ENCODE results near the gene KIF26B. TPM values are rescaled to one million over a fixed set of nuclear protein-coding genes. Genes with fewer than 3 reads are reported as not detected.

KIF26B gene
- total RNA-seq, 1 donor from 2014 or later, result 3.4 TPM

GRCh38 chr1:245500546-245500945 is 345.8 kb downstream of the KIF26B start:
- no peaks in the 10 kb centered on the region for H3K27me3 Mint-ChIP-seq (ENCODE audit: unreplicated experiment)
- H3K9me3 Mint-ChIP-seq (ENCODE audit: unreplicated experiment), result no peaks in the 10 kb centered on the region
- DNase-seq (ENCODE audit: low spot score), result no peak
- H3K27ac Mint-ChIP-seq (ENCODE audit: unreplicated experiment), result no peak overlapping the region
- TF ChIP-seq CTCF (IDR thresholded peaks at IDR 0.05; ENCODE audit: unreplicated experiment), result no peak
- no peak overlapping the region for H3K4me3 Mint-ChIP-seq (ENCODE audit: unreplicated experiment)
- H3K4me1 Mint-ChIP-seq (ENCODE audit: unreplicated experiment), result peaks cover 7% of the 10 kb centered on the region
- no peaks in the 10 kb centered on the region for H3K36me3 Mint-ChIP-seq (ENCODE audit: low read depth, unreplicated experiment)

GRCh38 chr1:245501633-245502032 is 346.8 kb downstream of the KIF26B start:
- Mint-ChIP-seq H3K27ac (ENCODE audit: unreplicated experiment) (no peak overlapping the region), H3K4me1 (ENCODE audit: unreplicated experiment) (peaks cover 7% of the 10 kb centered on the region), H3K27me3 (ENCODE audit: unreplicated experiment) (no peaks in the 10 kb centered on the region), H3K4me3 (ENCODE audit: unreplicated experiment) (no peak overlapping the region), H3K36me3 (ENCODE audit: low read depth, unreplicated experiment) (no peaks in the 10 kb centered on the region), H3K9me3 (ENCODE audit: unreplicated experiment) (no peaks in the 10 kb centered on the region)
- no peak for TF ChIP-seq CTCF (IDR thresholded peaks at IDR 0.05; ENCODE audit: unreplicated experiment)
- DNase-seq (ENCODE audit: low spot score), result no peak

GRCh38 chr1:245503548-245503947 is 348.8 kb downstream of the KIF26B start:
- Mint-ChIP-seq H3K27me3 (ENCODE audit: unreplicated experiment) (peaks cover 2% of the 10 kb centered on the region), H3K9me3 (ENCODE audit: unreplicated experiment) (no peaks in the 10 kb centered on the region), H3K4me1 (ENCODE audit: unreplicated experiment) (peaks cover 7% of the 10 kb centered on the region), H3K4me3 (ENCODE audit: unreplicated experiment) (no peak overlapping the region), H3K27ac (ENCODE audit: unreplicated experiment) (no peak overlapping the region), H3K36me3 (ENCODE audit: low read depth, unreplicated experiment) (no peaks in the 10 kb centered on the region)
- no peak for TF ChIP-seq CTCF (IDR thresholded peaks at IDR 0.05; ENCODE audit: unreplicated experiment)
- DNase-seq (ENCODE audit: low spot score), result no peak

- Mint-ChIP-seq H3K4me1 (ENCODE audit: unreplicated experiment) (no peaks in the 10 kb centered on the region), H3K9me3 (ENCODE audit: unreplicated experiment) (no peaks in the 10 kb centered on the region), H3K36me3 (ENCODE audit: low read depth, unreplicated experiment) (no peaks in the 10 kb centered on the region), H3K27ac (ENCODE audit: unreplicated experiment) (no peak overlapping the region), H3K4me3 (ENCODE audit: unreplicated experiment) (no peak overlapping the region), H3K27me3 (ENCODE audit: unreplicated experiment) (peaks cover 6% of the 10 kb centered on the region)
- TF ChIP-seq CTCF (IDR thresholded peaks at IDR 0.05; ENCODE audit: unreplicated experiment), result no peak
- no peak for DNase-seq (ENCODE audit: low spot score)
Measured at GRCh38 chr1:245510144-245510543, 355.4 kb downstream of the KIF26B start.

- no peaks in the 10 kb centered on the region for H3K9me3 Mint-ChIP-seq (ENCODE audit: unreplicated experiment)
- no peak overlapping the region for H3K4me3 Mint-ChIP-seq (ENCODE audit: unreplicated experiment)
- H3K27me3 Mint-ChIP-seq (ENCODE audit: unreplicated experiment), result peaks cover 6% of the 10 kb centered on the region
- no peak for TF ChIP-seq CTCF (IDR thresholded peaks at IDR 0.05; ENCODE audit: unreplicated experiment)
- no peaks in the 10 kb centered on the region for H3K36me3 Mint-ChIP-seq (ENCODE audit: low read depth, unreplicated experiment)
- no peak overlapping the region for H3K27ac Mint-ChIP-seq (ENCODE audit: unreplicated experiment)
- DNase-seq (ENCODE audit: low spot score), result no peak
- H3K4me1 Mint-ChIP-seq (ENCODE audit: unreplicated experiment), result no peaks in the 10 kb centered on the region
Measured at GRCh38 chr1:245512181-245512888, 357.6 kb downstream of the KIF26B start.
